HUES48 (cell line): ENCODE data around the gene PKD1L1.

Experiments
- H3K27ac ChIP-seq: one replicate; pipeline ENCODE4 v1.7.0; 2013; ENCODE audit warnings: low read depth, low read length, inconsistent platforms
- H3K27me3 ChIP-seq: 2 replicates; pipeline ENCODE4 v1.6.1; 2013; ENCODE audit warnings: mild to moderate bottlenecking, low read length; ENCODE audit not compliant: control insufficient read depth, insufficient read depth
- H3K36me3 ChIP-seq: 2 replicates; pipeline ENCODE4 v1.6.1; 2013; ENCODE audit warnings: low read length; ENCODE audit not compliant: control insufficient read depth, insufficient read depth
- H3K4me1 ChIP-seq: 2 replicates; pipeline ENCODE4 v1.6.1; 2013; ENCODE audit warnings: mild to moderate bottlenecking, low read length; ENCODE audit not compliant: control insufficient read depth, insufficient read depth
- H3K4me3 ChIP-seq: 2 replicates; pipeline ENCODE4 v1.5.1; 2013; ENCODE audit warnings: mild to moderate bottlenecking, low read depth, low read length
- H3K9ac ChIP-seq: 2 replicates; pipeline ENCODE4 v1.6.1; 2013; ENCODE audit warnings: mild to moderate bottlenecking, low read depth, low read length, moderate library complexity
- H3K9me3 ChIP-seq: 2 replicates; pipeline ENCODE4 v1.6.1; 2013; ENCODE audit warnings: low read length; ENCODE audit not compliant: control insufficient read depth, insufficient read depth

PKD1L1 gene

GRCh38 chr7:47743965-47744591 lies 204.2 kb downstream of the PKD1L1 start:
- no peaks in the 10 kb centered on the region for H3K9me3 ChIP-seq
- no peak overlapping the region for H3K9ac ChIP-seq
- no peaks in the 10 kb centered on the region for H3K27me3 ChIP-seq
- no peaks in the 10 kb centered on the region for H3K36me3 ChIP-seq
- peaks cover 9% of the 10 kb centered on the region; the same call in 1 of the 2 replicates for H3K4me1 ChIP-seq
- no peak overlapping the region for H3K27ac ChIP-seq
- no peak overlapping the region for H3K4me3 ChIP-seq

- peaks cover 9% of the 10 kb centered on the region; the same call in 1 of the 2 replicates for H3K4me1 ChIP-seq
- H3K9me3 ChIP-seq, result no peaks in the 10 kb centered on the region
- H3K9ac ChIP-seq, result no peak overlapping the region
- no peaks in the 10 kb centered on the region for H3K27me3 ChIP-seq
- H3K36me3 ChIP-seq, result no peaks in the 10 kb centered on the region
- no peak overlapping the region for H3K27ac ChIP-seq
- no peak overlapping the region for H3K4me3 ChIP-seq
Observed at GRCh38 chr7:47741984-47742383, 206.3 kb downstream of the PKD1L1 start.

- H3K36me3 ChIP-seq, result no peaks in the 10 kb centered on the region
- H3K27ac ChIP-seq, result no peak overlapping the region
- H3K4me1 ChIP-seq, result peaks cover 9% of the 10 kb centered on the region; the same call in 1 of the 2 replicates
- H3K27me3 ChIP-seq, result no peaks in the 10 kb centered on the region
- no peak overlapping the region for H3K9ac ChIP-seq
- H3K9me3 ChIP-seq, result no peaks in the 10 kb centered on the region
- no peak overlapping the region for H3K4me3 ChIP-seq
Observed at GRCh38 chr7:47739891-47740290, 208.4 kb downstream of the PKD1L1 start.

GRCh38 chr7:47739301-47739875 lies 208.9 kb downstream of the PKD1L1 start:
- Histone ChIP-seq H3K9me3 (no peaks in the 10 kb centered on the region), H3K9ac (no peak overlapping the region), H3K27me3 (no peaks in the 10 kb centered on the region), H3K4me3 (no peak overlapping the region), H3K36me3 (no peaks in the 10 kb centered on the region), H3K4me1 (peaks cover 9% of the 10 kb centered on the region; the same call in 1 of the 2 replicates), H3K27ac (no peak overlapping the region)

- H3K4me3 ChIP-seq, result no peak overlapping the region
- no peak overlapping the region for H3K9ac ChIP-seq
- no peaks in the 10 kb centered on the region for H3K9me3 ChIP-seq
- no peaks in the 10 kb centered on the region for H3K36me3 ChIP-seq
- peaks cover 9% of the 10 kb centered on the region; the same call in 1 of the 2 replicates for H3K4me1 ChIP-seq
- no peaks in the 10 kb centered on the region for H3K27me3 ChIP-seq
- H3K27ac ChIP-seq, result no peak overlapping the region
Observed at GRCh38 chr7:47738563-47739166, 209.6 kb downstream of the PKD1L1 start.

- H3K4me3 ChIP-seq, result no peak overlapping the region
- H3K9me3 ChIP-seq, result no peaks in the 10 kb centered on the region
- H3K4me1 ChIP-seq, result peaks cover 9% of the 10 kb centered on the region; the same call in 1 of the 2 replicates
- no peaks in the 10 kb centered on the region for H3K27me3 ChIP-seq
- no peak overlapping the region for H3K27ac ChIP-seq
- H3K9ac ChIP-seq, result no peak overlapping the region
- H3K36me3 ChIP-seq, result no peaks in the 10 kb centered on the region
Observed at GRCh38 chr7:47737601-47738000, 210.7 kb downstream of the PKD1L1 start.

- no peak overlapping the region for H3K27ac ChIP-seq
- H3K4me3 ChIP-seq, result no peak overlapping the region
- H3K9me3 ChIP-seq, result no peaks in the 10 kb centered on the region
- no peak overlapping the region for H3K9ac ChIP-seq
- peaks cover 9% of the 10 kb centered on the region; the same call in 1 of the 2 replicates for H3K4me1 ChIP-seq
- H3K36me3 ChIP-seq, result no peaks in the 10 kb centered on the region
- H3K27me3 ChIP-seq, result no peaks in the 10 kb centered on the region
Observed at GRCh38 chr7:47735431-47736345, 212.6 kb downstream of the PKD1L1 start.

- Histone ChIP-seq H3K36me3 (no peaks in the 10 kb centered on the region), H3K4me3 (no peak overlapping the region), H3K9me3 (no peaks in the 10 kb centered on the region), H3K27ac (no peak overlapping the region), H3K27me3 (no peaks in the 10 kb centered on the region), H3K9ac (no peak overlapping the region), H3K4me1 (peaks cover 9% of the 10 kb centered on the region; the same call in 1 of the 2 replicates)
Observed at GRCh38 chr7:47734949-47735291, 213.3 kb downstream of the PKD1L1 start.

- Histone ChIP-seq H3K27ac (no peak overlapping the region), H3K9me3 (no peaks in the 10 kb centered on the region), H3K9ac (no peak overlapping the region), H3K27me3 (no peaks in the 10 kb centered on the region), H3K4me1 (peaks cover 4% of the 10 kb centered on the region; the same call in 1 of the 2 replicates), H3K36me3 (no peaks in the 10 kb centered on the region), H3K4me3 (no peak overlapping the region)
Observed at GRCh38 chr7:47734287-47734948, 213.8 kb downstream of the PKD1L1 start.

GRCh38 chr7:47730142-47730541 lies 218.1 kb downstream of the PKD1L1 start:
- Histone ChIP-seq H3K9me3 (no peaks in the 10 kb centered on the region), H3K4me3 (no peak overlapping the region), H3K4me1 (peaks cover 6% of the 10 kb centered on the region), H3K27me3 (no peaks in the 10 kb centered on the region), H3K27ac (no peak overlapping the region), H3K36me3 (no peaks in the 10 kb centered on the region), H3K9ac (no peak overlapping the region)
